GM18508 (cell line): ENCODE data around the gene TCF3.

Experiments
- ATAC-seq: cut with Tn5 transposase; IDR thresholded peaks from one replicate; pipeline ENCODE4 v1.9.1; 2021; ENCODE audit warnings: moderate number of reproducible peaks; ENCODE audit not compliant: insufficient read depth, unreplicated experiment

The TCF3 gene

DNA sequence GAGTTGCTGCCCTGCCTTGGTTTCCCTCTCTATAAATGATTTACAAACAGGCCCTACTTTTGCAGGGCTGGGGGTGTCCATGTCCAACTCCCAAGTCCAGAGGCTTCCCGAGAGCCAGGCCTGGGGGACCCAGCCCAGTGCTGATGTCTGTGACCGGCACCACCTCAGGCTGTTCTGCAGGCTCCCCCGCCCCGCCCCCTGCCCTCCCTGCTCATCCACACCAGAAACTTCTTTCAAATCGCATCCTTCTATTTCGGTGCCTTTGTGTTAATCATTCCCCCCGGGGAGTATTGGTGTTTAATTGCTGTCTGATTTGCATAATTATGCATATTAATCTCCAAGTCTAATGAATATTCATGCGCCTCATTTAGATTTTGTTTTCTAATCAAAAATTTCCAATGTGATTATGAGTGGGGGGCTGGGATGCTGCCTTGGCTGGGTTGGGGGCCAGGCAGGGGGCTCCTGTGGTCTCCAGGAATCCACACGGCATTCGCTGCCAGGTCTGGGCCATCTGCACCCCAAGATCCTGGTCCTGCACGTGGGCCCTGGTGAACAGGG, 19.1 kb downstream of the TCF3 start:
- no peak for ATAC-seq

- ATAC-seq: no peak
Observed at GRCh38 chr19:1632462-1633268, 19.8 kb downstream of the TCF3 start.

DNA sequence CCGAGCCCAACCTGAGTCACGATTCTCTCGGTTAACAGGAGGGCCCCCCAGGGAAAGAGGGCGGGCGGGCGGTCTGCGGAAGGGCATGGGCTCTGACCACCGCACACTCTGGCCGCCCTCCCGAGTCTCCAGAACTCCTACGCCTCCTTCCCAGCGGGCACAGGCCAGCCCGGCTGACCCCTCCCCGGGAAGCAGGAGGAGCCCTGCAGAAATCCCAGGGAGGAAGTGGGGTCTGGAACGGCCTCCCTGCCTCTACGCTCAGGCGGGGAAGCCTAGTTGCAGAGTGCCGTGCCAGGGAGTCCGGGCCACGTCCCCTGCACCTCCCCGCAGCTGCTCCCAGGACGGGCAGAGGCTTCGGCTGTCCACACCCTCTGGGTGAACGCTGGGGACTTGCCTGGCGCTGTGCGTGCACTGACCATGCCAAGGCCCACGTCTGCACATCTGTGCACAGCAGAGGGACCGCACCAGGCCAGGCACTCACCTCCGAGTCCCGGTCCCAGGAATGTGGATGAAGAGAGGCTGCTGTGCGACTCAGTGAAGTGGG, 20.8 kb downstream of the TCF3 start:
- no peak for ATAC-seq

- ATAC-seq: no peak
Observed at GRCh38 chr19:1630811-1631210, 21.6 kb downstream of the TCF3 start.

GRCh38 chr19:1630012-1630411, 22.4 kb downstream of the TCF3 start:
- no peak for ATAC-seq

- no peak for ATAC-seq
Observed at GRCh38 chr19:1629256-1629808, 23.1 kb downstream of the TCF3 start.

- no peak for ATAC-seq
Observed at GRCh38 chr19:1627194-1627593, 25.2 kb downstream of the TCF3 start.

DNA sequence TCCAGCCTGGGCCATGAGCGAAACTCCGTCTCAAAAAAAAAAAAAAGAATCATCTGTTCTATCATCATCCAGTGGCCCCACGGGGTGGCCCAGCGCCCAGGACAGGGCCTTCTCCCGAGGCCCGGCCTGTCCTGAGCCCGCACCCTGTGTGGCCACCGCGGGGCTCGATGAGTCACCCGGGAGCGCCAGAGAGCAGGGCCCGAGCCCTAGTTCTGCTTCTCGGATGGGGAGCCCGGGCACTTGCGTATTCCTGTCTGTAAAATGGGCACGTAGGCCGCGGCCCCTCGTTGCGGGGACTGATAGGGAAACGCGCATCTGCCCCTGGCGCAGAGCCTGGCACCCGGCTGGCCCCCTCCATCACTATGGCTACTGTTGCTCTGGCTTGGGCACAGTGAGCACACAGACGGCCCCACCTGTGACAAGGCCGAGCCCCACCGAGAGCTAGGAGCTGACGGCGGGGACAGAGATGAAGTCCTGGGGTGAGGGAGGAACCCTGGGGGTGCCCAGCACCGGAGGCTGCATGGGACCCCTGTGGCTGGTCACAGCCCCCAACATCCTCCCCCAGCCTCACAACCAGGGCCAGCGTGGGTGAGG, 25.9 kb downstream of the TCF3 start:
- no peak for ATAC-seq

GRCh38 chr19:1624458-1624857, 28.0 kb downstream of the TCF3 start:
- ATAC-seq: no peak

DNA sequence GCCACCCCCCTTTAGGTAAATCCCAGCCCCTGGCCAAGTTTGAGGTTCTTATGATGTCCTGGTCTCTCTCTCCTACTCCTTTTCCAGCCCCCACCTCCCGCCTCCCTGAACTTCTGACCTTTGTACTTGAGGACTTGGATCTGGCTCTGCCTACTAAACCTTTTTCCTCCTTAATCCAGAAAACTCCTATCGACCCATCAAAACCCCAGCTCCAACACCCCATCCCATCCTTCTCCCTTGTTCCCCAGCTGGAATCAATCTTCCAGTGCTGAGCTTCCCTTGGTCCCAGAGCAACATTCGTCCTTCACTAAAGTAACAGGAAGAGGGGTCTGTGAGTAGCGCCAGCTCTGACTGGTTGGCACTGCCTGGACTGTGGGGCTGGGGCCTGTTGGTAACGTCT, 29.9 kb downstream of the TCF3 start:
- ATAC-seq: no peak

DNA sequence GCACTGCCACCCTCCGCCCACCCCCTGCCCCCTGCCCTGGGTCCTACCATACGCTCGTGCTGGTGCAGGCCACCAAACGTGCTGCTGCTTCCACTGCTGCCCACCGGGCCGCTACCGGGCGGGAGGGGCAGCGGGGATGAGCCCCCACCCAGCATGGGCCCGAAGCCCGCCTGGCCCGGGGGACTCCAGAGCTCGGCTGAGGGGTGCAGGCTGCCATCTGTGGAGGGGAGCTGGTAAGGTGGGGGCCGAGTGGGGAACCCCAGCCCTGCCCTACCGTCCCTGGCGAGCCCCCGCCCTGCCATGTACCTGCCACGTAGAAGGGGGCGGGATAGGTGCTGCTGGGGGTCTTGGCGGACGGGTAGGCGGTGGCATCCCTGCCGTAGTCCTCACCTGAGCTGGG, 30.4 kb downstream of the TCF3 start:
- no peak for ATAC-seq

GRCh38 chr19:1621574-1621973, 30.8 kb downstream of the TCF3 start:
- no peak for ATAC-seq

DNA sequence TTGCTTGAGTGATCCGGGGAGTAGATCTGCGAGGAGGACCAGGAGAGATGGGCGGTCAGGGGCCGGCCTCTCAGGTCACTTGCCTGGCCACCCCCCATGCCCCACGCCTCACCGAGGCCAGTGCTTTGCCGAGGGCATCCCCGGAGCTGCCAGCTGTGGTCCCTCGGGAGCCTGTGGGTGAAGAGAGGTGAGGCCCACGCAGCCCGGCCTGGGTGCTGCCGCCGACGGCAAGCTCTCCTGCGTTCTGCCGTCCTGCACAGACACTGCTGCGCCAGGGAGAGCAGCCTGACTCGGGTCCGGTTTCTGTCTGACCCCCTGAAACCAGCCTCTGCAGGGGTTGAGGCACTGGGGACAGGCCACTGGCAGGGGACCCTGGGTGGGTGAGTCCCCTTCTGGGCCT, 31.4 kb downstream of the TCF3 start:
- no peak for ATAC-seq

DNA sequence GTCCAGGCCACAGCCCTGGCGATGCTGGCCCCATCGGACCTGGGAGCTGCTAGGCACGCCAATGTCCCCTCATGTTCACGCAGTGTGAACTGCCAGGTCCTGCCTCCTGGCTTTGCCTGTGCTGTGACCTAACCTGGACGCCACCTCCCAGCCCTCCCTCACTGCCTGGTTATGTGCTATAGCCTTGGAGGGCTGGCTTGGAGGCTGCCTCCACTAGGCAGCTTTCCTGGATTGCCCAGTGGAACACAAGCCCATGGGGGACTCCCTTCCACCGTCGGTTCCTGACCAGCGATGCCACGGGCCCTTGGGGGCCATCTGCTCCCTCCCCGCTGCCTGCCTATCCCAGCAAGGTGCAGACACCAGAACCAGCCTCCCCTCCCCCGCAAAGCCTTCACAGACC, 31.9 kb downstream of the TCF3 start:
- no peak for ATAC-seq

GRCh38 chr19:1619703-1620102, 32.7 kb downstream of the TCF3 start:
- ATAC-seq: no peak

- ATAC-seq: no peak
Observed at GRCh38 chr19:1619094-1619439, 33.3 kb downstream of the TCF3 start.

DNA sequence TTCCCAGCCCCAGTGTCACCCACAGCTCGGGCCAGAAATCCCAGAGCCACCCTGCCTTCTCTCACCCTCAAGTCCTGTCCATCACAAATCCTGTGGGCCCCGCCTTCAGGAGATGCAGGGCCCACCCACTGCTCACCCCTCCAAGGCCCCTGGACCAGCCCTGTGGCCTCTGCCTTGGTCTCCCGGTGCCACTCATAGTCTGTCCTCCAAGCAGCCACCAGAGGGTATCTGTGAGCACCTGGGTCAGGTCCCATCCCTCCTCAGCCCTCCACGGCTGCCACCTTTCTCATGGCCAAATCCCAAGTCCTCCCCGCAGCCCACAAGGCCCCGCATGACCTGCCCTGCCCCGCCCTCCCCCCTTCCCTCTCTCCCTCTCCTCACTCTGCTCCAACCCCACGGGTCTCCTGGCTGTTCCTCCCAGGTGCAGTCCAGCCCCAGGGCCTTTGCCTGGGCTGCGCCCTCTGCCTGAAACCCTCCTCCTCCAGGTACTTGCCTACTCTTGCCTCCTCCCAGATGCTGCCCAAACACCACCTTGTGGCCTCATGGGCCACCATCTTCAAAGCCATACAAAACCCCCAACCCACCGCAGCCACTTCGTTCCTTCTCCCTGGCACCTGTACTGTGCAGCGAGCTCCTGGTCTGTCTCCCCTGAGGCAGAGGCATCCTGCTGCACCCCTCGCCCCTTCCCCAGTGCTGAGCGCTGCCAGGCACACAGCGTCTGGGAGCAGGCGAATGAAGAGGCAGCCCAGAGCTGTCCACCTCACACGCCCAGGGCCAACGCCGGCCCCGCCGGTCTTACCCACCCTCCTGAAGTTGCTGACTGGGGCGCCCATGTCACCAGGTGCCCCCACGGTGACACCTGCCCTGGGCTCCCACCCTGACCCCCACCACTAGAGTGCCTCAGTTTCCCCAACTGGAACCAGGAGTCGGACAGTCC, 34.0 kb downstream of the TCF3 start:
- no peak for ATAC-seq

DNA sequence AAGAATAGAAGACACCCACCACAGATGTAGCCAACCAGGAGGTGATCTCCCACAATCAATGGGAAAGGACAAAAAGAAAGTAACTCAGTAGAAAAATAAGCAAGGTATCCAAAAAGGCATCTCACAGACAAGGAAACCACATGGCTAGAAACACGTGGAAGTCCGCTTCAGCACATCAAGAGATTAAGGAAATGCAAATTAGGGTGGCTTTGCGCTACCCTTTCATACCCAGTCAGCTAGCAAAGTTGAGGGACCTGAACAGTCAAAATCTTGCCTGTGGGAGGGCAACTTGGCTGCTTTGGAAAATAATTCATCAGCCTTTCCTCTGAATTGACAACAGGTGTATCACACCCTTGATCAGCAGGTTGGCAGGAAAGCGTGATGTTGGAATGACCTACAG, 35.5 kb downstream of the TCF3 start:
- ATAC-seq: no peak

DNA sequence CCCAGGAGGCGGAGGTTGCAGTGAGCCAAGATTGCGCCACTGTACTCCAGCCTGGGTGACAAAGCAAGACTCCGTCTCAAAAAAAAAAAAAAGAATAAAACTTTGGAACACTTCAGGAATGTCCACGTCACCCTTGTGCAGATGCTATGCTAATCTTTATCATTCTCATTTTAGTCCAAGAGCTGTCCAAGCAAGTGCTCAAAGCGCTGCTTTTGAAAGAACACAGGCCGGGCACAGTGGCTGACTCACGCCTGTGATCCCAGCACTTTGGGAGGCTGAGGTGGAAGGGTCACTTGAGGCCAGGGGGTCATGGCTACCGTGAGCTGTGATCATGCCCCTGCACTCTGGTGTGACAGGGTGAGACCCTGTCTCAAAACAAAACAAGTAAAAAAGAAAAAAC, 36.0 kb downstream of the TCF3 start:
- no peak for ATAC-seq

- no peak for ATAC-seq
Observed at GRCh38 chr19:1615156-1615765, 37.2 kb downstream of the TCF3 start.
